Right atrium auricular region (tissue), 2 donors: ENCODE data around the gene KLB. TPM values are rescaled to one million over a fixed set of nuclear protein-coding genes. Genes with fewer than 3 reads are reported as not detected.
"Not testable (repeated sequence)": the region's sequence is repeated elsewhere in the genome, so short reads cannot be mapped to it uniquely, and the experiment has no call there.

Source experiments
- DNase-seq: peaks from one replicate; pipeline ENCODE4 v3.0.0-alpha.2; 2019; ENCODE audit warnings: low spot score
- H3K27ac ChIP-seq, 2 donors: fragments of 200-600 bp; sonication (generic); 1 replicate in 1 of 2; 2 replicates in 1 of 2; pipeline ENCODE4 v1.5.1; 2016 to 2019
- H3K27me3 ChIP-seq, 2 donors: fragments of 200-600 bp; sonication (generic); one replicate each; pipeline versions ENCODE4 v1.5.1 to v1.6.0; 2017 to 2019
- H3K36me3 ChIP-seq: fragments of 200-600 bp; sonication (generic); one replicate; pipeline ENCODE4 v1.5.1; 2016
- H3K4me1 ChIP-seq, 2 donors: fragments of 200-600 bp; sonication (generic); one replicate each; pipeline versions ENCODE4 v1.5.1 to v1.6.0; 2017 to 2019
- H3K4me3 ChIP-seq, 2 donors: fragments of 200-600 bp; sonication (generic); 1 replicate in 1 of 2; 2 replicates in 1 of 2; pipeline ENCODE4 v1.5.1; 2017 to 2019; ENCODE audit warnings: mild to moderate bottlenecking in 1 of 2, moderate library complexity in 1 of 2
- H3K9me3 ChIP-seq, 2 donors: fragments of 200-600 bp; sonication (generic); one replicate each; pipeline ENCODE4 v1.5.1; 2019
- total RNA-seq, 2 donors: library from RNA; depleted of rRNA; stranded (reverse); fragments of >200 nt; gene quantifications; one replicate each; pipeline ENCODE4 v1.1.0, GENCODE V29; 2016
- TF ChIP-seq, protein P1 (sequence below), 2 donors: fragments of 200-600 bp; sonication (generic); IDR thresholded peaks; one replicate each; pipeline ENCODE4 v1.5.1; 2019; ENCODE audit warnings: antibody characterized with exemption in 2 of 2

The KLB gene
- total RNA-seq, 2 donors from 2014 or later, result 0.11 to 0.47 TPM

DNA sequence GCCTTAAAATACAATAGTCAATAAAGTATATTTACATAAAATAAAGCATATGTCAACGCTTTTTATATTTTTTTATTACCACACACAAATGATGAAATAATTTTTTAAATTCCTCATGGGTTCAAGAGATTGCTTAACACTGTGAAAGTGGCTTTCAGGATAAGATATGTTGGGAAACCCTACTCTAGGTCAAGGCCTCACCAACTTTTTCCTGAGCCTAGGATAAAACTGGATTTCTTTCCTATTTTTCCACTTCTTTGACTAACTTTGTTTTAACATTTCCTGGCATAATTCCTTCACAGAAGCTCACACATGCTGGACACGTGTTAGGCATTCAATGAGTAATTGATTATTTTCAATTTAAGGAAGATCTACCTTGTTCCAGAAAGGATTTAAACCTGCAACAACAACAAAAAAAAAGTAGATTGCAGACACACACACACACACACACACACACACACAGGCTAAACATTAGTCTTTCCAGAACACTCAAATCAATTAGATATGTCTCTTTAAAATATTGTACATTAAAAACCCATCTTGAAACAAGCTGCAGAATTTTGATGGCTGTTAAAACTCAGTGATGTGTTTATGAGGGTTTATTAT lies 9.1 kb downstream of the KLB start:
- no peak overlapping the region for H3K27ac ChIP-seq
- H3K4me3 ChIP-seq, result no peak overlapping the region
- H3K27me3 ChIP-seq, result no peaks in the 10 kb centered on the region
- no peaks in the 10 kb centered on the region for H3K4me1 ChIP-seq
- H3K36me3 ChIP-seq, result no peaks in the 10 kb centered on the region
- TF ChIP-seq, protein P1, sequence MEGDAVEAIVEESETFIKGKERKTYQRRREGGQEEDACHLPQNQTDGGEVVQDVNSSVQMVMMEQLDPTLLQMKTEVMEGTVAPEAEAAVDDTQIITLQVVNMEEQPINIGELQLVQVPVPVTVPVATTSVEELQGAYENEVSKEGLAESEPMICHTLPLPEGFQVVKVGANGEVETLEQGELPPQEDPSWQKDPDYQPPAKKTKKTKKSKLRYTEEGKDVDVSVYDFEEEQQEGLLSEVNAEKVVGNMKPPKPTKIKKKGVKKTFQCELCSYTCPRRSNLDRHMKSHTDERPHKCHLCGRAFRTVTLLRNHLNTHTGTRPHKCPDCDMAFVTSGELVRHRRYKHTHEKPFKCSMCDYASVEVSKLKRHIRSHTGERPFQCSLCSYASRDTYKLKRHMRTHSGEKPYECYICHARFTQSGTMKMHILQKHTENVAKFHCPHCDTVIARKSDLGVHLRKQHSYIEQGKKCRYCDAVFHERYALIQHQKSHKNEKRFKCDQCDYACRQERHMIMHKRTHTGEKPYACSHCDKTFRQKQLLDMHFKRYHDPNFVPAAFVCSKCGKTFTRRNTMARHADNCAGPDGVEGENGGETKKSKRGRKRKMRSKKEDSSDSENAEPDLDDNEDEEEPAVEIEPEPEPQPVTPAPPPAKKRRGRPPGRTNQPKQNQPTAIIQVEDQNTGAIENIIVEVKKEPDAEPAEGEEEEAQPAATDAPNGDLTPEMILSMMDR (IDR thresholded peaks at IDR 0.05), result no peak
- no peak for DNase-seq
- no peaks in the 10 kb centered on the region for H3K9me3 ChIP-seq

DNA sequence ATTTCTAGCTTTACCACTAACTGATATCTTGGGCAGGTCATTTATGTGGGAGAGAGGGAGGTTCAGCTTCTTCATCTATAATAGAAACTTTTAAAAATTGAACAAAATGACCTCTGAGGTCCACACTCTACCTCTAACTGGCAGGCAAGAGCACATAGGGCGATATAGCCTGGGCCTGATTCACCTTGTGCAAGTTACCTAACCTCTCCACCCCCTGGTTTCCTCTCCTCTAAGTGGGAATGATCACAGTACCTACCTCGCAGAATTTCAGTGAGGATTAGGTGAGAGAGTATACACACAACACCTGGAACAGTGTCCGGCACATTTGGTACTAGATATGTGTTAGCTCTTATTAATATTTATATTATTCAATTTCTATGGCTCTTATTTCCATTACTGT lies 15.5 kb downstream of the KLB start:
- H3K36me3 ChIP-seq, result no peaks in the 10 kb centered on the region
- H3K27me3 ChIP-seq, result no peaks in the 10 kb centered on the region
- no peak overlapping the region for H3K4me3 ChIP-seq
- TF ChIP-seq, protein P1 (IDR thresholded peaks at IDR 0.05), result no peak
- DNase-seq, result no peak
- H3K9me3 ChIP-seq, result no peaks in the 10 kb centered on the region
- no peaks in the 10 kb centered on the region for H3K4me1 ChIP-seq
- H3K27ac ChIP-seq, result no peak overlapping the region

DNA sequence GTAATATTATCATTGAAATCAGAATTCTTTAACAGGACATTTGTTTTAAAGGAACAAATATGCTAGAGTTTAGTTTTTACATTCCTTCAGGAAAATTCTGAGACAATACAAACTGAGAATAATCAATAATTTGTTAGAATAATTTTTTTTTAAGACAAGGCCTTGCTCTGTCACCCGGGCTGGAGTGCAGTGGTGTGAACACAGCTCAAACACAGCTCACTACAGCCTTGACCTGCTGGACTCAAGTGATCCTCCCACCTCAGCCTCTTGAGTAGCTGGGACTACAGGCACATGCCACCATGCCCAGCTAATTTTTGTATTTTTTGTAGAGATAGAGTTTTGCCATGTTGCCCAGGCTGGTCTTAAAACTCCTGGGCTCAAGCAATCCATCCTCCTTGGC lies 18.6 kb downstream of the KLB start:
- DNase-seq, H3K4me3 ChIP-seq, H3K36me3 ChIP-seq, H3K27me3 ChIP-seq, H3K27ac ChIP-seq, H3K4me1 ChIP-seq, H3K9me3 ChIP-seq: not testable (repeated sequence)

DNA sequence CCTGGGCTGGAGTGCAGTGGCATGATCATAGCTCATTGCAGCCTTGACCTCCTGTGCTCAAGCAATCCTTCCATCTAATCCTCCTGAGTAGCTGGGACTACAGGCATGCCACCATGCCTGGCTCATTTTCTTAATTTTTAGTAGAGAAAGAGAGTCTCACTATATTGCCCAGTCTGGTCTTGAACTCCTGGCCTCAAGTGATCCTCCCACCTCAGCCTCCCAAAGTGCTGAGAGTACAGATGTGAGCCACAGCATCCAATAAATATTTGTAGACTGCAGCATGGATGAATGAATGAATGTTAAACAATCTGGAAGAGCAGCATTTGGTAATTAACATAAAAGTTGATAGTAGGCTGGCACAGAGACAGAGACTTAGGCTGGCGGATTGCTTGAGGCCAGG lies 20.0 kb downstream of the KLB start:
- Histone ChIP-seq H3K4me1 (no peaks in the 10 kb centered on the region), H3K27ac (no peak overlapping the region), H3K9me3 (no peaks in the 10 kb centered on the region), H3K27me3 (no peaks in the 10 kb centered on the region), H3K4me3 (no peak overlapping the region), H3K36me3 (no peaks in the 10 kb centered on the region)
- TF ChIP-seq, protein P1 (IDR thresholded peaks at IDR 0.05), result no peak
- DNase-seq, result no peak

DNA sequence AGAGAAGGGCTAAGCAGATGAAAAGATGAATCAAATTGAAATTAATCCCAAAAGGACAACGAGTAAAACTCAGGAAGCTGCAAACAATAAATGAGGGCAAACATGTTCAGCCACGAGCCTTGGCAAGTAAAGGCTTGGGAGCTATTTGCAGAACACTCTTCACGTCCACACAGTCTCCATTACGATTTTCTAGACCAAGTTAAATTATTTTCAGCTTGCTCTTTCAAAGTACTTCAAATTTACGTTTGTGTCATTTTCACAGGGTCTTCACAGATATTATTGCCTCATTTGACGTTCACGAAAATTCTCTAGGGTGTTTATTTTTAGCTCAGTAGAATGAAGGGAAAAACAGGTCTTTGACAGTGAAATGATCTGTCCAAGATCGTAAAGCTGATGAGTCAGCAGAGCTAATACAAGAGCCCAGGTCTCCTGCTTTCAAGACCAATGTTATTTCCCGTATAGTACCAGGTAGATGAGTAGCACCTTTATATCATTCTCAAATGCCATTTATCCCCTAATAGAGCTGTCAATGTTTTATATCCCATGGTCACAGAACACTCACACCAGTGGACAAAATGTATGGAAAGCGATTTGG lies 20.9 kb downstream of the KLB start:
- no peaks in the 10 kb centered on the region for H3K36me3 ChIP-seq
- no peak overlapping the region for H3K4me3 ChIP-seq
- H3K9me3 ChIP-seq, result no peaks in the 10 kb centered on the region
- TF ChIP-seq, protein P1 (IDR thresholded peaks at IDR 0.05), result no peak
- H3K27ac ChIP-seq, result no peak overlapping the region
- no peaks in the 10 kb centered on the region for H3K27me3 ChIP-seq
- H3K4me1 ChIP-seq, result no peaks in the 10 kb centered on the region
- DNase-seq, result no peak

DNA sequence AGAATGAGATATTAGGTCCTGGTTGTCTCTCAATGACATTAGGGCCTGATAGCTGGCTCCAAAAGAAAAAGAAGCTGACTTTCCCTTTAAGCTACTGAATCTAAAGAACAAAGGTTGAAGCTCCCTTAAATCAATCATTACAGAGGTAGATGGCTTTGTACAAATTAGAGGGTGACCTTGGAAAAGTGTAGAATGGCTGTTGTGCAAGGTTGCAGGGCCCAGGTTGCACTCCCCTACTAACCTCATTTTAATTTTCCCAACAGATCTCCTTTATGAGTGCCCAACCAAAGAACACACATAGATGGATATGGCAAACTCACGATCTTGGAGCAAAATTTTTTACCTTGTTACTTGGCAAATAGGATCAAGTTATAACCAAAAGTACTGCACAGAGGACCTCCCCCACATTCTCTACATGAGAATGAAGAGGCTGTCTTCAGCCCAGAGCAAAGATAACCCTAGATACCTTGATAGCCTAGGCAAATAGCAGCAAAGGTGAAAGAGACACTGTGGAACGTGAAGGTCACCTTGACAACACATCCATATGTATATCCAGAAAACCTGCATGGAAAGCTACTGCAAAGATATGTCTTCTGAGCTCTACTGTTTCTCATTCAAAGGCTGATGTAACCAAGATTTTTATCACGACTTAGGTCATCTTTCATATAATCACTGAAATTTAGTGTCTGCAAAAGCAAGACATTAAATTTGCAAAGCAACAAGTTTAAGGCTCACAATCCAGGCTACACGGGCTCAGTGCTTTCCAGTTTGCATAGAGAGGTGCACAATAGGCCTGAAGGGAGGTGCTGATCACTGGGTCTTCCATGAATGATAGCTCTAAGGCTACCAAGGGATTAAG lies 23.0 kb downstream of the KLB start:
- no peak for DNase-seq
- Histone ChIP-seq H3K9me3 (no peaks in the 10 kb centered on the region), H3K36me3 (no peaks in the 10 kb centered on the region), H3K4me1 (no peaks in the 10 kb centered on the region), H3K4me3 (no peak overlapping the region), H3K27ac (no peak overlapping the region), H3K27me3 (no peaks in the 10 kb centered on the region)
- TF ChIP-seq, protein P1 (IDR thresholded peaks at IDR 0.05), result no peak
